Measurements from ENCODE around the gene KRT73. TPM values are rescaled to one million over a fixed set of nuclear protein-coding genes. Genes with fewer than 3 reads are reported as not detected.

Gene KRT73
- total and polyA plus RNA-seq, 2 of the 8 experiments (the other 6 are each of a cell fraction or from before 2014, with no cell fraction given): not detected

DNA sequence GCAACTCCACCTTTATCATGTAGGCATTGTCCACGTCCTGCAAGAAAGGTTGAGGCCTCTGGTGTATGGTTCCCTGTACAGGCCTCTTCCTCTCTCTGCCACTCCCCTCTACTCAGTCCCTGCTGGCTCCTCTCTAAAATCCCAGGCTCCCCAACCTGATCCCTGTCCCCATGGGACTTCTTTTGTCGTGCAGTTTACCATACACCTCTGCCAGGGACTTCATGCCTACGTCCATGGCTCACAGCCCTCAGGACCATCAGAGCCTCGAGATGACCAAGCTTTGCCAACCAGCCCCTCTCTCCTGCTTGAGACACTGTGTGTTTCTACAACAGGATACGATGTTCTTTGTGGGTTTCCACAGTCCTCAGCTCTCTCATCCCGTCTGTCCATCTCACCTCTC is 30.7 kb upstream of the KRT73 start:
- CTCF ChIA-PET (ENCODE audit: partially characterized antibody): interaction anchor here (0.8 to 2.2 kb wide), 5 partner anchors 16 to 222 kb away, joined by 3 to 8 read pairs (median 5); no protein-coding TSS in a partner anchor
- Histone ChIP-seq H3K23me2 (ENCODE audit: low read depth, low read length) (no peaks in the 10 kb centered on the region), H3K4me3 (ENCODE audit: extremely low read depth in 1 of 4, insufficient read depth in 2 of 4, low read depth in 3 of 4, low read length in 4 of 4) (no peak overlapping the region), H3K27me3 (replicated peaks in 1 of 4; ENCODE audit: control insufficient read depth in 3 of 4, extremely low read depth in 1 of 4, insufficient read depth in 3 of 4, low read length in 3 of 4) (peaks cover 0 to 3% (median 0%) of the 10 kb centered on the region in 4 experiments; a peak in 1 of 7 replicates), H3K79me1 (ENCODE audit: low read depth, low read length) (no peaks in the 10 kb centered on the region), H3K79me2 (ENCODE audit: control insufficient read depth in 1 of 2, insufficient read depth in 2 of 2, low read length in 2 of 2) (no peaks in the 10 kb centered on the region), H3K56ac (replicated peaks; ENCODE audit: insufficient read length, low read depth, low read length) (no peak overlapping the region), H2BK12ac (ENCODE audit: low read depth, low read length) (no peak overlapping the region), H2BK20ac (ENCODE audit: low read length) (no peak overlapping the region), H2BK120ac (replicated peaks; ENCODE audit: low read depth, low read length) (no peak overlapping the region), H3K4ac (replicated peaks; ENCODE audit: insufficient read length, low read depth, low read length) (no peak overlapping the region), H2BK15ac (ENCODE audit: low read length) (no peak overlapping the region), H3K4me1 (replicated peaks in 1 of 4; ENCODE audit: control insufficient read depth in 3 of 4, insufficient read depth in 4 of 4, low read length in 3 of 4) (no peaks in the 10 kb centered on the region), H3K9ac (replicated peaks in 1 of 4; ENCODE audit: extremely low read depth in 1 of 4, low read depth in 3 of 4, low read length in 3 of 4) (no peak overlapping the region), H4K5ac (ENCODE audit: insufficient read length, low read depth, low read length) (no peak overlapping the region), H3K27ac (ENCODE audit: low read depth, low read length) (no peak overlapping the region), H3K18ac (ENCODE audit: extremely low read depth, low read length) (no peak overlapping the region), H2BK5ac (ENCODE audit: low read depth, low read length) (no peak overlapping the region), H2AFZ (ENCODE audit: low read length) (no peak overlapping the region), H3K9me3 (ENCODE audit: insufficient read depth in 2 of 2, low read depth in 1 of 2, low read length in 1 of 2) (peaks cover 0 to 6% of the 10 kb centered on the region in 2 experiments; a peak in 1 of 4 replicates), H3K4me2 (ENCODE audit: insufficient read depth in 1 of 2, low read depth in 2 of 2, low read length in 2 of 2) (no peak overlapping the region), H4K20me1 (replicated peaks in 1 of 2; ENCODE audit: control insufficient read depth in 1 of 2, insufficient read depth in 2 of 2, low read length in 2 of 2) (no peaks in the 10 kb centered on the region), H2AK5ac (ENCODE audit: low read depth, low read length) (no peak overlapping the region), H4K91ac (replicated peaks; ENCODE audit: insufficient read length, low read length) (no peak overlapping the region), H3K23ac (ENCODE audit: insufficient read length) (no peak overlapping the region), H4K8ac (ENCODE audit: extremely low read depth, insufficient read depth, low read length) (no peak overlapping the region), H3K14ac (ENCODE audit: insufficient read length) (no peak overlapping the region), H3K36me3 (ENCODE audit: control insufficient read depth in 2 of 4, insufficient read depth in 4 of 4, low read length in 3 of 4) (no peaks in the 10 kb centered on the region)
- 87% methylated on average over 6 of the region's 6 CpGs; no CpG with 5 or more reads in 1 of the 2 experiments for WGBS, 2 experiments (ENCODE audit: extremely low coverage in 1 of 2, insufficient coverage in 1 of 2, insufficient read length in 1 of 2, insufficient replicate concordance in 2 of 2, low coverage in 1 of 2, low lambda C conversion rate in 2 of 2, missing lambda C conversion rate in 1 of 2)
- FAIRE-seq (no peak), DNase-seq (ENCODE audit: low read depth in 1 of 2, low spot score in 2 of 2) (no peak)
- POLR2A ChIA-PET (ENCODE audit: partially characterized antibody): interaction anchor here (0.7 kb wide), 1 partner anchor 165 kb away, joined by 3 read pairs; no protein-coding TSS in a partner anchor
- TF ChIP-seq RNF2 (IDR thresholded peaks at IDR 0.05; ENCODE audit: borderline replicate concordance, low read depth, low read length, missing control alignments, poor library complexity, severe bottlenecking) (no peak), CREB1 (IDR thresholded peaks at IDR 0.05) (no peak), CEBPB (IDR thresholded peaks at IDR 0.05; ENCODE audit: low read depth, low read length) (no peak), BCL11A (IDR thresholded peaks at IDR 0.05; ENCODE audit: low read depth in 2 of 2, low read length in 2 of 2) (no peak), POLR2A (IDR thresholded peaks at IDR 0.05; ENCODE audit: control extremely low read depth in 1 of 2, low read depth in 2 of 2, low read length in 2 of 2) (no peak), SIX5 (IDR thresholded peaks at IDR 0.05; ENCODE audit: low read depth, low read length) (no peak), TAF7 (optimal IDR thresholded peaks at IDR 0.05; ENCODE audit: borderline replicate concordance, low read depth, low read length) (no peak), ZNF274 (IDR thresholded peaks at IDR 0.05; ENCODE audit: borderline replicate concordance, extremely low read depth, low read length) (no peak), SIN3A (conservative IDR thresholded peaks at IDR 0.05 in 1 of 2, IDR thresholded peaks at IDR 0.05 in 1 of 2; ENCODE audit: low read depth in 1 of 2, low read length in 2 of 2) (no peak)
- TF ChIP-seq, protein P1, sequence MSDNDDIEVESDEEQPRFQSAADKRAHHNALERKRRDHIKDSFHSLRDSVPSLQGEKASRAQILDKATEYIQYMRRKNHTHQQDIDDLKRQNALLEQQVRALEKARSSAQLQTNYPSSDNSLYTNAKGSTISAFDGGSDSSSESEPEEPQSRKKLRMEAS (IDR thresholded peaks at IDR 0.05): no peak
- TF ChIP-seq, protein P2, sequence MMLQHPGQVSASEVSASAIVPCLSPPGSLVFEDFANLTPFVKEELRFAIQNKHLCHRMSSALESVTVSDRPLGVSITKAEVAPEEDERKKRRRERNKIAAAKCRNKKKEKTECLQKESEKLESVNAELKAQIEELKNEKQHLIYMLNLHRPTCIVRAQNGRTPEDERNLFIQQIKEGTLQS (IDR thresholded peaks at IDR 0.05; ENCODE audit: insufficient read depth, low read depth, low read length): no peak

All from H1 (cell line).